Adrenal gland (tissue), 5 donors: ENCODE results near the gene SPEF1.

Experiments used
- CTCF ChIP-seq, 6 experiments: fragments of 450-650 bp in 4 of 6; fragments of 200-600 bp in 2 of 6; sonication (generic) in 1 of 6; IDR thresholded peaks; 1 replicate in 5 of 6; 2 replicates in 1 of 6; pipeline versions ENCODE4 v1.5.1 to v1.8.0; 2016 to 2021; ENCODE audit warnings: antibody characterized with exemption in 6 of 6, mild to moderate bottlenecking in 2 of 6, moderate library complexity in 1 of 6
- POLR2A ChIP-seq, 2 donors: fragments of 450-650 bp; IDR thresholded peaks; one replicate each; pipeline ENCODE4 v1.6.1; 2017; ENCODE audit warnings: antibody characterized with exemption in 2 of 2, mild to moderate bottlenecking in 2 of 2, moderate library complexity in 1 of 2
- donor health status: DM: no; HTN: no; CAD: no.

- TF ChIP-seq POLR2A (IDR thresholded peaks at IDR 0.05) (peak in 1 of 2 donors; percentile 64), CTCF (IDR thresholded peaks at IDR 0.05) (peak; percentile 11 to 50 (median 46))
These were observed 12.7 kb downstream of the SPEF1 start for GRCh38 chr20:3768342-3769130.
